Measurements from ENCODE around the gene TSPAN31.
A peak's percentile ranks its signal among the peaks of the same experiment; 100 is the strongest.

The TSPAN31 gene

GRCh38 chr12:57754411-57755193 is 9.8 kb downstream of the TSPAN31 start, which contains the start of gene MARCHF9:
Gene MARCHF9, plus strand, starts transcription at chr12:57755103. Its CDS starts 426 bp downstream, at chr12:57755529.
- DNase-seq: peak in 1 of 3 donors; percentile 60

- no peak for DNase-seq
These were observed 10.3 kb downstream of the TSPAN31 start for GRCh38 chr12:57755194-57755453.

DNA sequence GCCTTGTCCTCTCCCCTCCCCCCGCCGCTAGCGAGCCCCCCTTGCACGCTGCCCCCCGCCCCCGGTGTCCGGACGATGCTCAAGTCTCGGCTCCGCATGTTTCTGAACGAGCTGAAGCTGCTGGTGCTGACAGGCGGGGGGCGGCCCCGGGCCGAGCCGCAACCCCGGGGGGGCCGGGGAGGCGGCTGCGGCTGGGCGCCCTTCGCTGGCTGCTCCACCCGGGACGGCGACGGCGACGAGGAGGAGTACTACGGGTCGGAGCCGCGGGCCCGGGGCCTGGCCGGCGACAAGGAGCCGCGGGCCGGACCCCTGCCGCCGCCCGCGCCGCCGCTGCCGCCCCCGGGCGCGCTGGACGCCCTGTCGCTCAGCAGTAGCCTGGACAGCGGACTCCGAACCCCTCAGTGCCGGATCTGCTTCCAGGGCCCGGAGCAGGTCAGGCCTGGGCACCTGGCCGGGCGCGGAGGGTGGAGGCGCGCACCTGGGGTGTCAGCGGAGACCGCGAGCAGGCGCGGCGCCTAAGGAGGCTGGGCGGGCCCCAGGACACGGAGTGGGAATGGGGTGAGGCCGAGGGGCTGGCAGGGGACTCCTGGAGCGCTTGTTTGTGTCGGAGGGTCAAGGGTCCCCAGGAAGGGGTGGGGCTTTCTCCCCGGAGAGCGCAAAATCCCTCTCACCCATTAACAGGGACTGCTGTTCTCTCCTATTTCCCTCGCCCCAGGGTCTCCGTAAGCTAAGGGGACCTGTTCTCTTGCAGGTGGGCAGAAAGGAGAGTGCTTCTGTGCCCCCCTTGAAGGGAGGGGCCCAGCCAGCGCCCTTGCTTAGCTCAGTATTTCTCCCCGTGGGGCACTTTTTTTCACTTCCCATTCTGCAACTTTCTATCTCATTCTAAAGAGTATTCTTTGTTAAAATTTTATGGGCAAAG is 10.9 kb downstream of the TSPAN31 start:
- peak in 1 of 3 donors; percentile 53 for DNase-seq

DNA sequence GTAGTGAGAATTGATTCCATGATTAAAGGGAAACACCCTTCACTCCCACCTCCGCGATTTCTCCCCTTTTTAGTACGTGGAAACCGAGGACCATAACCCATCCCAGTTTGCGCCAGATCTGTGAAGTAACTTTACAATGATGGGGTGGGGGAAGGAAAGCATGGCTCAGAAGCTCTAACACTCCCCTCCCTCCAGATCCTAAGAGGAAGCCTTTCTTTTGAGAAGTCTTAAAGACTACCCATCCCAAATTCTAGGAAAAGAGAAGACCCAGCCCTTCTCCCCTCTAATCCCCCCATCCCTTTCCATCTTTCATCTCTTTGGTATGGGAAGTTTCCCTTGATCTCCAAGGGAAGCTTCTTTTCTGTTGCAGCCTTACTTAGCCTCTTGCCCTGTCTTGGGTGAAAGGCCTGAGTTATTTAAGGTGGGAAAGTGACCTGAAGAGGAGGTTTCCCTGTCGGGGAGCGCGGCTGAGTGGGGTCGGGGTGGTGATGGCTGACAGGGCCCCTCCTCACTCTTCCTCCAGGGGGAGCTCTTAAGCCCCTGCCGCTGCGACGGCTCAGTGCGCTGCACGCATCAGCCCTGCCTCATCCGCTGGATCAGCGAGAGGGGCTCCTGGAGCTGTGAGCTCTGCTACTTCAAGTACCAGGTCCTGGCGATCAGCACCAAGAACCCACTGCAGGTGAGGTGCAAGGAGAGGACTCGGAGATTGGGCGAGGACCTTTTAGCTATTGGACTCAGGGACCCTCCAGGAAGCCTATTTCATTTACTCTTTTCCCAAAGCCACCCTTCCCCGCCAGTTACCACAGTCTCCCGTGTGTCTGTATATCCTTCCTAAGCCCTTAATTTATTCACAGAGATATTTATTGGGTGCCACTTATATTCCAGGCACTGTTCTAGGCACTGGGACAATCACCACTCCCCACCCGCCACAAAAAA is 11.8 kb downstream of the TSPAN31 start:
- DNase-seq: peak; percentile 73 to 86 (median 80)

DNA sequence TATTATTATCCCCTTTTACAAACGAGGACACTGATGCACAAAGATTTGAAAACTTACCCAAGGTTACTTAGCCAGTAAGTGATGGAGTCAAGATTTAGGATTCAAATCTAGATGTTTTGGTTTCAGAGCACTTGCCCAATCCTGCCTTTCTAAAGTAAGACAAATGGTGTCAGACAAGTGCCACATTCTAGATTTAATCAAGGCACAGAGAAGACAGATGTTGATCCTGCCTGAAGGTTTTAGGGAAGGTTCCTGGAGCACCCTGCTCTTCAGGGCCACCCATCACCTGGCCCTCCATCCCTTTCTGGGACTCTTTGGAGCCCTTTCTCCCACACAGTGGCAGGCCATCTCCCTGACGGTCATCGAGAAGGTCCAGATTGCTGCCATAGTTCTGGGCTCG is 12.9 kb downstream of the TSPAN31 start:
- DNase-seq: no peak

DNA sequence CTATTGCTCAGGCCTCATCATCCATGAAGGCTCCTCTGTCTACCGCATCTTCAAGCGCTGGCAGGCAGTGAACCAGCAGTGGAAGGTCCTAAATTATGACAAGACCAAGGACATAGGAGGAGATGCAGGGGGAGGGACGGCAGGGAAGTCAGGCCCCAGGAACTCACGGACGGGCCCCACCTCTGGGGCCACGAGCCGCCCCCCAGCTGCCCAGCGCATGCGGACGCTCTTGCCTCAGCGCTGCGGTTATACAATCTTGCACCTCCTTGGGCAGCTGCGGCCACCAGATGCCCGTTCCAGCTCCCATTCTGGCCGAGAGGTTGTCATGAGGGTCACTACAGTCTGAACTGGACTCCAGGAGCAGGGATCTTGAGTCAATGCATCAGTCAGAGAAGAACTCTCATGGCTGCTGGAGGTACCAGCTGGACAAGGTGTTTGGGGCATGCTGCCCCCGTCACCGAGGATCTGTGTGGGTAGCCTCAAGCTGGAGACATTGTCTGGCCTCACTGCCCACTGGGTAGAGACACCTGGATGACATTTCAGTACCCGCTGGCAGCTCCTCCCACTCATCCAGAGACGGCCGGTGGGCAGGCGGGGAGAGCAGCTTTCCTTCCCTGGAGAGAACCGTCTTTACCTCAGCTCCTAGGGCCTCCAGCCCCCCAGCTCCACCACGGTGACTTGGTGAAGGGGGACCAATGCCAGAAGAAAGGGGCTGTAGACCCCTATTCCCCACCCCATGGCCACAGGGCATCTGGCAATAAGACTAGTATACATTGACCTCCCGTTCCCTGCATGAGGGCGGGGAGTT is 13.9 kb downstream of the TSPAN31 start:
- no peak for DNase-seq

DNA sequence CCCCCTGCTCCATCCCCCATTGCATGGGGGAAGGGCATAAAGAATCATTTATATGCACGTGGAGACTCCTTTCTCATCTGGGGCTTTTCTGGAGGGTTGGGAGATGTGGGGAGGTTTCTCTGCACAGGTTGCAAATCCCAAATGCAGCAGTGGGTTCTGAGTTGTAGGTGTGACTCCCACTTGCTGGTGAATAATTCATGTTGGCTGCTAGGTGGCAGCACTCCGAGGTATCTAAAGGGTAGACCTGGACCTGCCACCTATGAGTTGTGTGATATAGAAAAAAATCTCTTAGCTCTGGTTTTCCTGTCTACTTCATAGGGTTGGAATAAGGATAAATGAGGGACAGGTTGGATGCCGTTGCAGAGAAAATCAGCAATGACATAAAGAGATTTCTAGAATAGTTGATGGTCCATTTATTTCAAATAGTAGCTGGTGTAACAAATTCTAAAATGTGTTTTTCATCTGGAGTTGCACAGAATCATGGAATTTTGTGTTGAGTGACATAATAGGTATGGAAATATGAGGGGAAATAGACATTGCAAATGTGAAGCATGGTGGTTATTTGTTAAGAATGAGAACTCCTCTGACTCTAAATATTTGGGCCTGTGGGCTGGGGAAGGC is 14.6 kb downstream of the TSPAN31 start:
- DNase-seq: peak in 1 of 3 donors; percentile 20

GRCh38 chr12:57760347-57760982 is 15.6 kb downstream of the TSPAN31 start:
- no peak for DNase-seq

GRCh38 chr12:57761391-57761998 is 16.7 kb downstream of the TSPAN31 start:
- no peak for DNase-seq

- no peak for DNase-seq
These were observed 17.6 kb downstream of the TSPAN31 start for GRCh38 chr12:57762463-57762862.

DNA sequence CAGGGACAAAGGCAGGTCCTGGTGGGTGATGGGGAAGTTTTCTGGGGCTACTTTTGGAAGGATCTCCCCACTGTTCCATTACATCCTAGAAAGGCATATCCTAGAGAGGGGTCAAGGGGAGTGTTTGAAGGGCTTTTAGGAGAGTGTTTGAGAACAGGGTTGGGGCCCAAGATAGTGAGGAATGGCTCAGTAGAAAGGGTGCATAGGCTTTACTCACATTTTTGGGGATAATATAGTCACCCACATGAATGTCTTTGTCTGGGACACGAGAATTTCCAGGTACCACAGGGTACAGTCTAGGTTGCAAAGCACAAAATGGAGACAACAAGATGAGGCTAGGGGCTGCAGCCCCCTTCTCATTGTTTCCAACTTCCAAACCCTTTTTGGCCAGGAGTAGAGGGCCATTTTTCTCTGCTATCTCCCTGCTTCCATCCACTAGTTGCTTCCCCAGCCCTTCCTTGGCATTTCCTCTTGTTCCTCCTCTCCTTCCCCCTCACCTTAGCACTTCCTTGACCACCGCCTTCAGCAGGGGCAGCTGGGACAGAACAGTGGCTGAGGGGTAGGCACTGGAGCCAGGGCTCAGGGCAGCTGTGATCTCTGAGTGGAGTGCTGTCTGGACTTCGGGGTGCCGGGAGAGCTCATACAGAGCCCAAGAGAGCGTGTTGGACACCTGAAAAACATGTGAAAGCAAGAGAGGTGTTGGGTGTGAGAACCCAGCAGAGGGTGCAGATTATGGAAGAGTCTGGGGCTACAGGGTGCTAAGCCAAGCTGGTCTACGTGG is 19.2 kb downstream of the TSPAN31 start:
- DNase-seq: no peak

- DNase-seq: no peak
These were observed 19.8 kb downstream of the TSPAN31 start for GRCh38 chr12:57764662-57765002.

DNA sequence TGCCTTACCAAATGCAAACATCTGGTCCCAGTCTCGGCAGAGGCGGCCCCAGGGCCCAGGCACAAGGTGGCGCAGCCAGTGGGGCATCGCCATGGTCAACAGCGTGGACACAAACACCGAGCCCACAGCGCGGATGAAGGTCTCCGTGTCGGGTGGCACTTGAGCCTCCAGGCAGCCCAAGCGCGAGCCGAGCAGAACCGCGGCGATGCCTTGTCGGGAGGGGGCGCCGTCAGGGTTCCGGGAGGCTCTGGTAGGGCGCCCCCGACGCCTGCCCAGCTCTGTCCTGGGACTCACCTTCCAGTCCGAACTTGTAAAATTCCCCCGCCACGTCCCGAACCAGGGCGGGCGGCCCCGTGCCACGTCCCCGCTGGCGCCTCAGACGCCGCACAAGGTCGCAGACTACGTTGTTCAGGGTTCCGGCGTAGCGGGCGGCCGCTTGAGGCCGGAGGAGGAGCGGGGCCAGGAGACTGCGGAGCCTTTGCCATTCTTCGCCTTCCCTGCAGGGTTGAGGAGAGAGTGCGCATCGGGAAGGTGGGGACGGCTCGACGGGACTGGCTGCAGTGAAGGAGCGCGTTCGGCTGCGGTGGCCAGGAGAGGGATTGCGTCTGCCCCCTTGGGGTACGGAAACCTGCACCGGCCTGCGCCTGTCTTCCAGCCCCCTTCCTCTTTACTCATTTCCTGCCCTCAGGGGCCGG is 20.3 kb downstream of the TSPAN31 start:
- peak; percentile 58 to 84 (median 60) for DNase-seq

GRCh38 chr12:57765698-57766463 is 21.0 kb downstream of the TSPAN31 start:
- peak in 1 of 3 donors; percentile 43 for DNase-seq

GRCh38 chr12:57766464-57767304 is 21.8 kb downstream of the TSPAN31 start, which contains the start of gene CYP27B1:
Gene CYP27B1, minus strand, starts transcription at chr12:57767078. Its CDS starts 37 bp downstream, at chr12:57767041.
- DNase-seq: peak in 1 of 3 donors; percentile 65

GRCh38 chr12:57767305-57767698 is 22.5 kb downstream of the TSPAN31 start:
- DNase-seq: peak in 2 of 3 donors; percentile 61 to 66

GRCh38 chr12:57767876-57768275 is 23.0 kb downstream of the TSPAN31 start:
- no peak for DNase-seq
